HCT116 (cell line): ENCODE data around the gene SNED1. TPM values are rescaled to one million over a fixed set of nuclear protein-coding genes. Genes with fewer than 3 reads are reported as not detected.

ENCODE experiments used
- ATAC-seq: fragments of 200-7000 bp; cut with Tn5 transposase; 2 replicates; pipeline ENCODE4 v1.9.1; 2020; ENCODE audit warnings: mild to moderate bottlenecking, moderate library complexity
- BruUV-seq: library from RNA; stranded (reverse); fragments of 400-500 nt; replicated peaks from 2 replicates; lab custom pipeline; 2021; lab: Mats Ljungman, UMichigan
- CTCF ChIA-PET: fragments of 300-600 bp; sonication (Branson Sonifier 250); formaldehyde crosslinking; loops from one replicate; lab custom pipeline; 2021; ENCODE audit warnings: antibody characterized with exemption; lab: Charles Lee
- POLR2A ChIA-PET: fragments of 300-600, 350-600 bp; sonication (Branson Sonifier 250); formaldehyde crosslinking; loops from one replicate; lab custom pipeline; 2021; ENCODE audit warnings: antibody characterized with exemption; lab: Charles Lee
- RAD21 ChIA-PET, 2 experiments: fragments of 300-600 bp; sonication (Branson Sonifier 250); formaldehyde crosslinking; loops; one replicate each; lab custom pipeline; 2023; ENCODE audit warnings: low total read pairs in 2 of 2; ENCODE audit not compliant: uncharacterized antibody in 2 of 2, unreplicated experiment in 2 of 2, low non-redundant PET in 1 of 2; lab: Charles Lee
- DNase-seq: peaks from one replicate; pipeline ENCODE4 v3.0.0-alpha.2; 2010; ENCODE audit warnings: low read depth, low spot score
- H2AFZ ChIP-seq: fragments of 200-600 bp; shearing (Covaris generic), sonication (generic); 2 replicates; pipeline ENCODE4 v1.6.1; 2017; ENCODE audit warnings: low read depth, mixed run types, mixed read lengths, antibody characterized with exemption, low read length; ENCODE audit not compliant: poor library complexity, severe bottlenecking
- H3K27ac ChIP-seq: 2 replicates; pipeline ENCODE4 v1.5.1; 2012; ENCODE audit warnings: low read depth, low read length
- H3K27me3 ChIP-seq: fragments of 200-600 bp; sonication (generic); 2 replicates; pipeline ENCODE4 v1.6.1; 2016; ENCODE audit warnings: mixed run types, low read length, mixed read lengths; ENCODE audit not compliant: insufficient read depth
- H3K36me3 ChIP-seq, 2 experiments: fragments of 200-500 bp in 1 of 2; fragments of 200-600 bp in 1 of 2; sonication (Bioruptor generic) in 1 of 2; sonication (generic) in 1 of 2; 2 replicates each; pipeline versions ENCODE4 v1.5.1 to v1.6.1; 2014 to 2016; ENCODE audit warnings: low read length in 2 of 2, inconsistent platforms in 1 of 2, mixed read lengths in 1 of 2, mixed run types in 1 of 2; ENCODE audit not compliant: insufficient read depth in 2 of 2, control insufficient read depth in 1 of 2
- H3K4me1 ChIP-seq, 2 experiments: fragments of 200-600 bp in 1 of 2; sonication (generic) in 1 of 2; 2 replicates each; pipeline versions ENCODE4 v1.5.1 to v1.6.1; 2012 to 2017; ENCODE audit warnings: low read length in 2 of 2, inconsistent platforms in 1 of 2, mild to moderate bottlenecking in 1 of 2, mixed read lengths in 1 of 2, mixed run types in 1 of 2, moderate library complexity in 1 of 2; ENCODE audit not compliant: insufficient read depth in 2 of 2, control insufficient read depth in 1 of 2
- H3K4me2 ChIP-seq: fragments of 200-600 bp; sonication (generic); 2 replicates; pipeline ENCODE4 v1.6.1; 2017; ENCODE audit warnings: mixed run types, low read length, mixed read lengths
- H3K4me3 ChIP-seq, 2 experiments: fragments of 200-600 bp in 1 of 2; sonication (generic) in 1 of 2; replicated peaks in 1 of 2; 2 replicates each; pipeline ENCODE4 v1.5.1; 2011 to 2016; ENCODE audit warnings: low read length in 2 of 2, control low read depth in 1 of 2, low read depth in 1 of 2, mild to moderate bottlenecking in 1 of 2, mixed read lengths in 1 of 2, mixed run types in 1 of 2
- H3K79me2 ChIP-seq: fragments of 200-600 bp; sonication (generic); 2 replicates; pipeline ENCODE4 v1.6.1; 2017; ENCODE audit warnings: mild to moderate bottlenecking, mixed run types, low read length, moderate library complexity, mixed read lengths; ENCODE audit not compliant: insufficient read depth
- H3K9ac ChIP-seq: fragments of 200-600 bp; sonication (generic); 2 replicates; pipeline ENCODE4 v1.6.1; 2016; ENCODE audit warnings: low read length, mixed read lengths
- H3K9me2 ChIP-seq: fragments of 200-600 bp; sonication (generic), shearing (Covaris generic); 2 replicates; pipeline ENCODE4 v1.6.1; 2017; ENCODE audit warnings: mixed run types, mild to moderate bottlenecking, moderate library complexity; ENCODE audit not compliant: insufficient read depth
- H3K9me3 ChIP-seq, 2 experiments: fragments of 200-500 bp in 1 of 2; fragments of 200-600 bp in 1 of 2; sonication (Bioruptor generic) in 1 of 2; sonication (generic) in 1 of 2; 2 replicates each; pipeline ENCODE4 v1.6.1; 2014 to 2017; ENCODE audit warnings: low read length in 2 of 2, mixed read lengths in 2 of 2, inconsistent platforms in 1 of 2, low read depth in 1 of 2, mild to moderate bottlenecking in 1 of 2, mixed run types in 1 of 2, moderate library complexity in 1 of 2; ENCODE audit not compliant: control insufficient read depth in 1 of 2, insufficient read depth in 1 of 2
- H4K20me1 ChIP-seq: fragments of 200-600 bp; sonication (generic), shearing (Covaris generic); 2 replicates; pipeline ENCODE4 v1.6.1; 2017; ENCODE audit warnings: mixed run types, mild to moderate bottlenecking, moderate library complexity; ENCODE audit not compliant: insufficient read depth
- CEBPB ChIP-seq: IDR thresholded peaks from 2 replicates; pipeline ENCODE4 v1.6.1; 2012; ENCODE audit warnings: low read depth
- CTCF ChIP-seq, 3 experiments: fragments of 200-600 bp in 1 of 3; sonication (generic) in 1 of 3; IDR thresholded peaks in 2 of 3; conservative IDR thresholded peaks in 1 of 3; 2 replicates each; pipeline ENCODE4 v1.5.1; 2012 to 2017; ENCODE audit warnings: low read depth in 2 of 3, low read length in 2 of 3, antibody characterized with exemption in 1 of 3, borderline replicate concordance in 1 of 3, control low read depth in 1 of 3, mild to moderate bottlenecking in 1 of 3, mixed read lengths in 1 of 3, mixed run types in 1 of 3, moderate library complexity in 1 of 3; ENCODE audit not compliant: insufficient read depth in 1 of 3
- EGR1 ChIP-seq: IDR thresholded peaks from 2 replicates; pipeline ENCODE4 v1.6.1; 2012; ENCODE audit warnings: low read depth
- EZH2 ChIP-seq: fragments of 200-600 bp; sonication (generic); IDR thresholded peaks from 2 replicates; pipeline ENCODE4 v1.6.1; 2017; ENCODE audit warnings: antibody characterized with exemption, mixed run types
- EZH2phosphoT487 ChIP-seq: fragments of 200-600 bp; IDR thresholded peaks from 2 replicates; pipeline ENCODE4 v1.6.1; 2018; ENCODE audit warnings: antibody characterized with exemption, borderline replicate concordance
- POLR2A ChIP-seq: IDR thresholded peaks from 2 replicates; pipeline ENCODE4 v1.7.0; 2011; ENCODE audit warnings: borderline replicate concordance; ENCODE audit not compliant: insufficient read depth, insufficient read length; ENCODE audit errors: extremely low read depth
- POLR2AphosphoS5 ChIP-seq: IDR thresholded peaks from 2 replicates; pipeline ENCODE4 v1.6.1; 2011; ENCODE audit warnings: mild to moderate bottlenecking, low read depth, low read length, moderate library complexity
- SIN3A ChIP-seq: IDR thresholded peaks from 2 replicates; pipeline ENCODE4 v1.6.1; 2012; ENCODE audit warnings: low read depth
- SP1 ChIP-seq: IDR thresholded peaks from 2 replicates; pipeline ENCODE4 v1.6.1; 2012; ENCODE audit warnings: low read depth
- SRF ChIP-seq: IDR thresholded peaks from 2 replicates; pipeline ENCODE4 v1.6.1; 2012; ENCODE audit warnings: low read depth
- ZBTB33 ChIP-seq: IDR thresholded peaks from 2 replicates; pipeline ENCODE4 v1.6.1; 2011; ENCODE audit warnings: mild to moderate bottlenecking, low read length, moderate library complexity; ENCODE audit not compliant: insufficient replicate concordance; ENCODE audit errors: extremely low read depth
- ZFX ChIP-seq: fragments of 450-650 bp; IDR thresholded peaks from 2 replicates; pipeline ENCODE4 v1.6.1; 2017
- intact Hi-C: fragments of 100-400 bp; cut with micrococcal nuclease; formaldehyde crosslinking; loops from 2 replicates; pipeline ENCODE4 v1.10.0; 2022
- total RNA-seq: library from RNA; stranded (reverse); gene quantifications from one replicate; pipeline ENCODE4 v1.2.1, GENCODE V29; 2021; ENCODE audit not compliant: unreplicated experiment
- TF ChIP-seq, protein P1 (sequence below): IDR thresholded peaks from 2 replicates; pipeline ENCODE4 v1.6.1; 2012; ENCODE audit warnings: low read depth
- TF ChIP-seq, protein P2 (sequence below): IDR thresholded peaks from 2 replicates; pipeline ENCODE4 v1.6.1; 2012

The SNED1 gene
- total RNA-seq, 1 experiment from 2014 or later = 9.6 TPM

- Histone ChIP-seq H4K20me1 (no peaks in the 10 kb centered on the region), H3K79me2 (peaks cover 25% of the 10 kb centered on the region; the same call in 1 of the 2 replicates), H3K27me3 (no peaks in the 10 kb centered on the region), H3K9me2 (no peaks in the 10 kb centered on the region), H3K27ac (no peak overlapping the region), H3K9me3 (no peaks in the 10 kb centered on the region), H3K4me1 (no peaks in the 10 kb centered on the region), H2AFZ (no peak overlapping the region), H3K9ac (no peak overlapping the region), H3K4me3 (no peak overlapping the region), H3K36me3 (peaks cover 0 to 4% of the 10 kb centered on the region in 2 experiments; a peak in 2 of 4 replicates), H3K4me2 (no peak overlapping the region)
- POLR2A ChIA-PET = interaction anchor here (1.7 kb wide), 1 partner anchor 8 kb away, joined by 4 read pairs; the partner anchor contains the start of gene PPP1R7
- CTCF ChIA-PET = no interaction called here
- intact Hi-C loops = no loop called here
- no TSS peak for BruUV-seq
- TF ChIP-seq, protein P1, sequence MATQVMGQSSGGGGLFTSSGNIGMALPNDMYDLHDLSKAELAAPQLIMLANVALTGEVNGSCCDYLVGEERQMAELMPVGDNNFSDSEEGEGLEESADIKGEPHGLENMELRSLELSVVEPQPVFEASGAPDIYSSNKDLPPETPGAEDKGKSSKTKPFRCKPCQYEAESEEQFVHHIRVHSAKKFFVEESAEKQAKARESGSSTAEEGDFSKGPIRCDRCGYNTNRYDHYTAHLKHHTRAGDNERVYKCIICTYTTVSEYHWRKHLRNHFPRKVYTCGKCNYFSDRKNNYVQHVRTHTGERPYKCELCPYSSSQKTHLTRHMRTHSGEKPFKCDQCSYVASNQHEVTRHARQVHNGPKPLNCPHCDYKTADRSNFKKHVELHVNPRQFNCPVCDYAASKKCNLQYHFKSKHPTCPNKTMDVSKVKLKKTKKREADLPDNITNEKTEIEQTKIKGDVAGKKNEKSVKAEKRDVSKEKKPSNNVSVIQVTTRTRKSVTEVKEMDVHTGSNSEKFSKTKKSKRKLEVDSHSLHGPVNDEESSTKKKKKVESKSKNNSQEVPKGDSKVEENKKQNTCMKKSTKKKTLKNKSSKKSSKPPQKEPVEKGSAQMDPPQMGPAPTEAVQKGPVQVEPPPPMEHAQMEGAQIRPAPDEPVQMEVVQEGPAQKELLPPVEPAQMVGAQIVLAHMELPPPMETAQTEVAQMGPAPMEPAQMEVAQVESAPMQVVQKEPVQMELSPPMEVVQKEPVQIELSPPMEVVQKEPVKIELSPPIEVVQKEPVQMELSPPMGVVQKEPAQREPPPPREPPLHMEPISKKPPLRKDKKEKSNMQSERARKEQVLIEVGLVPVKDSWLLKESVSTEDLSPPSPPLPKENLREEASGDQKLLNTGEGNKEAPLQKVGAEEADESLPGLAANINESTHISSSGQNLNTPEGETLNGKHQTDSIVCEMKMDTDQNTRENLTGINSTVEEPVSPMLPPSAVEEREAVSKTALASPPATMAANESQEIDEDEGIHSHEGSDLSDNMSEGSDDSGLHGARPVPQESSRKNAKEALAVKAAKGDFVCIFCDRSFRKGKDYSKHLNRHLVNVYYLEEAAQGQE = no peak
- ATAC-seq (no peak), DNase-seq (no peak)
- RAD21 ChIA-PET = no interaction called here
These were observed 143.6 kb downstream of the SNED1 start for GRCh38 chr2:241142063-241142462.

GRCh38 chr2:241142593-241142992, 144.2 kb downstream of the SNED1 start:
- DNase-seq (no peak), ATAC-seq (no peak)
- ChIA-PET CTCF (no interaction called here), POLR2A (no interaction called here), RAD21 (no interaction called here)
- Histone ChIP-seq H3K4me3 (no peak overlapping the region), H4K20me1 (no peaks in the 10 kb centered on the region), H3K27ac (no peak overlapping the region), H3K27me3 (no peaks in the 10 kb centered on the region), H3K4me2 (no peak overlapping the region), H3K4me1 (no peaks in the 10 kb centered on the region), H2AFZ (no peak overlapping the region), H3K9ac (no peak overlapping the region), H3K9me3 (no peaks in the 10 kb centered on the region), H3K9me2 (no peaks in the 10 kb centered on the region), H3K79me2 (peaks cover 30% of the 10 kb centered on the region), H3K36me3 (peaks cover 0 to 4% of the 10 kb centered on the region in 2 experiments; a peak in 2 of 4 replicates)
- no TSS peak for BruUV-seq
- intact Hi-C loops = no loop called here
- TF ChIP-seq EGR1 (no peak), SP1 (no peak), ZFX (no peak), POLR2AphosphoS5 (no peak), CEBPB (no peak), SRF (no peak), EZH2 (no peak), EZH2phosphoT487 (no peak), CTCF (IDR thresholded peaks at IDR 0.05 in 2 of 3, conservative IDR thresholded peaks at IDR 0.05 in 1 of 3; ENCODE audit: borderline replicate concordance in 1 of 3, insufficient read depth in 1 of 3, low read depth in 2 of 3, low read length in 2 of 3) (no peak), ZBTB33 (no peak), POLR2A (no peak), SIN3A (no peak)
- TF ChIP-seq, protein P2, sequence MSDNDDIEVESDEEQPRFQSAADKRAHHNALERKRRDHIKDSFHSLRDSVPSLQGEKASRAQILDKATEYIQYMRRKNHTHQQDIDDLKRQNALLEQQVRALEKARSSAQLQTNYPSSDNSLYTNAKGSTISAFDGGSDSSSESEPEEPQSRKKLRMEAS = no peak
